PC-3 (cell line): ENCODE results near the gene IRX6. TPM values are rescaled to one million over a fixed set of nuclear protein-coding genes. Genes with fewer than 3 reads are reported as not detected.

Experiments
- ATAC-seq: fragments of 200-7000 bp; cut with Tn5 transposase; 2 replicates; pipeline ENCODE4 v1.9.1; 2020; ENCODE audit warnings: mild to moderate bottlenecking, moderate library complexity
- BruUV-seq: library from RNA; stranded (reverse); fragments of 400-500 nt; replicated peaks from 2 replicates; lab custom pipeline; 2021; lab: Mats Ljungman, UMichigan
- CTCF ChIA-PET: fragments of 300-600 bp; sonication (Branson Sonifier 250); formaldehyde crosslinking; loops from one replicate; lab custom pipeline; 2022; ENCODE audit warnings: antibody characterized with exemption; lab: Charles Lee
- POLR2A ChIA-PET: fragments of 300-600 bp; sonication (Branson Sonifier 250); formaldehyde crosslinking; loops from one replicate; lab custom pipeline; 2022; ENCODE audit warnings: antibody characterized with exemption; ENCODE audit not compliant: unreplicated experiment; lab: Charles Lee
- DNase-seq: peaks from one replicate; pipeline ENCODE4 v3.0.0-alpha.2; 2015
- H2AFZ ChIP-seq: fragments of 300-600 bp; sonication (generic); 2 replicates; pipeline ENCODE4 v1.6.0; 2016; ENCODE audit warnings: antibody characterized with exemption, low read length
- H3F3A ChIP-seq: fragments of 300-600 bp; sonication (generic); one replicate; pipeline ENCODE4 v1.6.0; 2017; ENCODE audit warnings: antibody characterized with exemption, low read length, control low read depth, mild to moderate bottlenecking; ENCODE audit not compliant: unreplicated experiment
- H3K27ac ChIP-seq: fragments of 300-600 bp; sonication (generic); 2 replicates; pipeline ENCODE4 v1.5.1; 2016; ENCODE audit warnings: mild to moderate bottlenecking, low read length
- H3K27me3 ChIP-seq: fragments of 300-600 bp; sonication (generic); 2 replicates; pipeline ENCODE4 v1.6.1; 2016; ENCODE audit warnings: low read length, mixed read lengths
- H3K36me3 ChIP-seq: fragments of 300-600 bp; sonication (generic); 2 replicates; pipeline ENCODE4 v1.6.1; 2016; ENCODE audit warnings: low read depth, mixed run types, low read length, mixed read lengths
- H3K4me1 ChIP-seq: fragments of 300-600 bp; sonication (generic); 2 replicates; pipeline ENCODE4 v1.5.1; 2016; ENCODE audit warnings: low read length; ENCODE audit not compliant: insufficient read depth
- H3K4me2 ChIP-seq: fragments of 300-600 bp; sonication (generic); 2 replicates; pipeline ENCODE4 v1.6.0; 2016; ENCODE audit warnings: low read length
- H3K4me3 ChIP-seq: fragments of 300-600 bp; sonication (generic); 2 replicates; pipeline ENCODE4 v1.5.1; 2016; ENCODE audit warnings: mild to moderate bottlenecking, low read length, mixed read lengths
- H3K79me2 ChIP-seq: fragments of 300-600 bp; sonication (generic); 2 replicates; pipeline ENCODE4 v1.6.1; 2017; ENCODE audit warnings: low read length, mixed read lengths
- H3K9ac ChIP-seq: fragments of 300-600 bp; sonication (generic); 2 replicates; pipeline ENCODE4 v1.6.0; 2016; ENCODE audit warnings: mild to moderate bottlenecking, low read length
- H3K9me2 ChIP-seq: fragments of 300-600 bp; sonication (generic); replicated peaks from 2 replicates; pipeline ENCODE4 v1.6.1; 2016; ENCODE audit warnings: mixed run types, low read length, mixed read lengths
- H3K9me3 ChIP-seq: fragments of 300-600 bp; sonication (generic); 2 replicates; pipeline ENCODE4 v1.6.1; 2016; ENCODE audit warnings: low read length, mixed read lengths
- H4K20me1 ChIP-seq: fragments of 300-600 bp; sonication (generic); 2 replicates; pipeline ENCODE4 v1.6.1; 2016; ENCODE audit warnings: low read length, mixed read lengths
- CTCF ChIP-seq: fragments of 300-600 bp; sonication (generic); conservative IDR thresholded peaks from 2 replicates; pipeline ENCODE4 v1.5.1; 2017; ENCODE audit warnings: antibody characterized with exemption, low read depth, mild to moderate bottlenecking, low read length
- EZH2 ChIP-seq: fragments of 300-600 bp; sonication (generic); IDR thresholded peaks from one replicate; pipeline ENCODE4 v1.6.1; 2017; ENCODE audit warnings: antibody characterized with exemption, mild to moderate bottlenecking, low read length; ENCODE audit not compliant: unreplicated experiment
- EZH2phosphoT487 ChIP-seq: fragments of 300-600 bp; sonication (generic); IDR thresholded peaks from 2 replicates; pipeline ENCODE4 v1.6.1; 2018; ENCODE audit warnings: mild to moderate bottlenecking, antibody characterized with exemption, low read length, borderline replicate concordance
- intact Hi-C: fragments of 100-400 bp; cut with micrococcal nuclease; formaldehyde crosslinking; loops from 2 replicates; pipeline ENCODE4 v1.9.0; 2023
- total RNA-seq: library from RNA; depleted of rRNA; stranded (reverse); fragments of >200 nt; gene quantifications from 2 replicates; pipeline ENCODE4 v1.2.3, GENCODE V29; 2014

Gene IRX6
- total RNA-seq, 1 experiment from 2014 or later: not detected

- ChIA-PET POLR2A (no interaction called here), CTCF (no interaction called here)
- no peak overlapping the region for H3K9ac ChIP-seq
- no peak overlapping the region for H3K4me3 ChIP-seq
- no peaks in the 10 kb centered on the region for H3K79me2 ChIP-seq
- no peak for DNase-seq
- peaks cover 20% of the 10 kb centered on the region for H3K27me3 ChIP-seq
- no peaks in the 10 kb centered on the region for H3K36me3 ChIP-seq
- H3F3A ChIP-seq: no peaks in the 10 kb centered on the region
- H3K4me1 ChIP-seq: no peaks in the 10 kb centered on the region
- no peak overlapping the region for H3K27ac ChIP-seq
- no peak for ATAC-seq
- TF ChIP-seq EZH2: no peak
- no peak for TF ChIP-seq CTCF
- no peak for TF ChIP-seq EZH2phosphoT487
- H3K9me3 ChIP-seq: no peaks in the 10 kb centered on the region
- no peak overlapping the region for H2AFZ ChIP-seq
- BruUV-seq: no TSS peak
- H4K20me1 ChIP-seq: no peaks in the 10 kb centered on the region
- no peak overlapping the region for H3K4me2 ChIP-seq
- intact Hi-C loops: no loop called here
- H3K9me2 ChIP-seq: no peaks in the 10 kb centered on the region
These were observed 52.7 kb downstream of the IRX6 start for GRCh38 chr16:55376567-55377167.

GRCh38 chr16:55377840-55378239, 53.8 kb downstream of the IRX6 start:
- Histone ChIP-seq H3K27me3 (peaks cover 10% of the 10 kb centered on the region; the same call in 1 of the 2 replicates), H3K36me3 (no peaks in the 10 kb centered on the region), H3F3A (no peaks in the 10 kb centered on the region), H3K79me2 (no peaks in the 10 kb centered on the region), H3K9me2 (no peaks in the 10 kb centered on the region), H4K20me1 (no peaks in the 10 kb centered on the region), H2AFZ (no peak overlapping the region), H3K4me2 (no peak overlapping the region), H3K27ac (no peak overlapping the region), H3K4me1 (no peaks in the 10 kb centered on the region), H3K9me3 (no peaks in the 10 kb centered on the region), H3K4me3 (no peak overlapping the region), H3K9ac (no peak overlapping the region)
- intact Hi-C loops: no loop called here
- POLR2A ChIA-PET: no interaction called here
- TF ChIP-seq EZH2phosphoT487 (no peak), EZH2 (no peak), CTCF (no peak)
- CTCF ChIA-PET: no interaction called here
- ATAC-seq (no peak), DNase-seq (no peak)
- no TSS peak for BruUV-seq

- intact Hi-C loops: no loop called here
- no peak overlapping the region for H3K4me3 ChIP-seq
- H3F3A ChIP-seq: no peaks in the 10 kb centered on the region
- no peaks in the 10 kb centered on the region for H3K36me3 ChIP-seq
- H3K27ac ChIP-seq: no peak overlapping the region
- BruUV-seq: no TSS peak
- ATAC-seq (no peak), DNase-seq (no peak)
- H3K9me3 ChIP-seq: no peaks in the 10 kb centered on the region
- no peak overlapping the region for H3K9ac ChIP-seq
- no peaks in the 10 kb centered on the region for H3K4me1 ChIP-seq
- ChIA-PET POLR2A (no interaction called here), CTCF (no interaction called here)
- H2AFZ ChIP-seq: no peak overlapping the region
- no peaks in the 10 kb centered on the region for H4K20me1 ChIP-seq
- no peak overlapping the region for H3K4me2 ChIP-seq
- H3K27me3 ChIP-seq: 0 out of 2 replicates have a peak, but pooled peaks cover 3% of the 10 kb centered on the region
- no peak for TF ChIP-seq EZH2phosphoT487
- no peak for TF ChIP-seq EZH2
- TF ChIP-seq CTCF: no peak
- no peaks in the 10 kb centered on the region for H3K79me2 ChIP-seq
- no peaks in the 10 kb centered on the region for H3K9me2 ChIP-seq
These were observed 54.6 kb downstream of the IRX6 start for GRCh38 chr16:55378616-55379015.
